ENCODE measurements around the gene TMEM39A.

- TF ChIP-seq, protein P1, sequence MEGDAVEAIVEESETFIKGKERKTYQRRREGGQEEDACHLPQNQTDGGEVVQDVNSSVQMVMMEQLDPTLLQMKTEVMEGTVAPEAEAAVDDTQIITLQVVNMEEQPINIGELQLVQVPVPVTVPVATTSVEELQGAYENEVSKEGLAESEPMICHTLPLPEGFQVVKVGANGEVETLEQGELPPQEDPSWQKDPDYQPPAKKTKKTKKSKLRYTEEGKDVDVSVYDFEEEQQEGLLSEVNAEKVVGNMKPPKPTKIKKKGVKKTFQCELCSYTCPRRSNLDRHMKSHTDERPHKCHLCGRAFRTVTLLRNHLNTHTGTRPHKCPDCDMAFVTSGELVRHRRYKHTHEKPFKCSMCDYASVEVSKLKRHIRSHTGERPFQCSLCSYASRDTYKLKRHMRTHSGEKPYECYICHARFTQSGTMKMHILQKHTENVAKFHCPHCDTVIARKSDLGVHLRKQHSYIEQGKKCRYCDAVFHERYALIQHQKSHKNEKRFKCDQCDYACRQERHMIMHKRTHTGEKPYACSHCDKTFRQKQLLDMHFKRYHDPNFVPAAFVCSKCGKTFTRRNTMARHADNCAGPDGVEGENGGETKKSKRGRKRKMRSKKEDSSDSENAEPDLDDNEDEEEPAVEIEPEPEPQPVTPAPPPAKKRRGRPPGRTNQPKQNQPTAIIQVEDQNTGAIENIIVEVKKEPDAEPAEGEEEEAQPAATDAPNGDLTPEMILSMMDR (IDR thresholded peaks at IDR 0.05 in 2 of 3, conservative IDR thresholded peaks at IDR 0.05 in 1 of 3; ENCODE audit: borderline replicate concordance in 1 of 3, insufficient read depth in 1 of 3, low read depth in 2 of 3, low read length in 2 of 3): no peak
- TF ChIP-seq POLR2A (IDR thresholded peaks at IDR 0.05; ENCODE audit: borderline replicate concordance, extremely low read depth, insufficient read depth, insufficient read length) (no peak), SRF (IDR thresholded peaks at IDR 0.05; ENCODE audit: low read depth) (no peak), SP1 (IDR thresholded peaks at IDR 0.05; ENCODE audit: low read depth) (no peak), MAX (IDR thresholded peaks at IDR 0.05) (no peak), JUND (IDR thresholded peaks at IDR 0.05) (no peak), YY1 (IDR thresholded peaks at IDR 0.05; ENCODE audit: extremely low read depth, insufficient replicate concordance, low read depth, low read length) (no peak), ZFX (IDR thresholded peaks at IDR 0.05) (no peak), EZH2 (IDR thresholded peaks at IDR 0.05) (no peak), TCF7L2 (IDR thresholded peaks at IDR 0.05; ENCODE audit: borderline replicate concordance, extremely low read depth, insufficient read depth, insufficient read length) (no peak), ZNF274 (IDR thresholded peaks at IDR 0.05; ENCODE audit: low read depth, low read length) (no peak), EZH2phosphoT487 (IDR thresholded peaks at IDR 0.05; ENCODE audit: borderline replicate concordance) (no peak)
- TF ChIP-seq, protein P2, sequence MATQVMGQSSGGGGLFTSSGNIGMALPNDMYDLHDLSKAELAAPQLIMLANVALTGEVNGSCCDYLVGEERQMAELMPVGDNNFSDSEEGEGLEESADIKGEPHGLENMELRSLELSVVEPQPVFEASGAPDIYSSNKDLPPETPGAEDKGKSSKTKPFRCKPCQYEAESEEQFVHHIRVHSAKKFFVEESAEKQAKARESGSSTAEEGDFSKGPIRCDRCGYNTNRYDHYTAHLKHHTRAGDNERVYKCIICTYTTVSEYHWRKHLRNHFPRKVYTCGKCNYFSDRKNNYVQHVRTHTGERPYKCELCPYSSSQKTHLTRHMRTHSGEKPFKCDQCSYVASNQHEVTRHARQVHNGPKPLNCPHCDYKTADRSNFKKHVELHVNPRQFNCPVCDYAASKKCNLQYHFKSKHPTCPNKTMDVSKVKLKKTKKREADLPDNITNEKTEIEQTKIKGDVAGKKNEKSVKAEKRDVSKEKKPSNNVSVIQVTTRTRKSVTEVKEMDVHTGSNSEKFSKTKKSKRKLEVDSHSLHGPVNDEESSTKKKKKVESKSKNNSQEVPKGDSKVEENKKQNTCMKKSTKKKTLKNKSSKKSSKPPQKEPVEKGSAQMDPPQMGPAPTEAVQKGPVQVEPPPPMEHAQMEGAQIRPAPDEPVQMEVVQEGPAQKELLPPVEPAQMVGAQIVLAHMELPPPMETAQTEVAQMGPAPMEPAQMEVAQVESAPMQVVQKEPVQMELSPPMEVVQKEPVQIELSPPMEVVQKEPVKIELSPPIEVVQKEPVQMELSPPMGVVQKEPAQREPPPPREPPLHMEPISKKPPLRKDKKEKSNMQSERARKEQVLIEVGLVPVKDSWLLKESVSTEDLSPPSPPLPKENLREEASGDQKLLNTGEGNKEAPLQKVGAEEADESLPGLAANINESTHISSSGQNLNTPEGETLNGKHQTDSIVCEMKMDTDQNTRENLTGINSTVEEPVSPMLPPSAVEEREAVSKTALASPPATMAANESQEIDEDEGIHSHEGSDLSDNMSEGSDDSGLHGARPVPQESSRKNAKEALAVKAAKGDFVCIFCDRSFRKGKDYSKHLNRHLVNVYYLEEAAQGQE (IDR thresholded peaks at IDR 0.05; ENCODE audit: low read depth): no peak
Observed at GRCh38 chr3:119506631-119507030, 43.2 kb upstream of the TMEM39A start.
